ENCODE data around the gene LMO1. TPM values are rescaled to one million over a fixed set of nuclear protein-coding genes. Genes with fewer than 3 reads are reported as not detected.

Gene LMO1
- total and polyA plus RNA-seq, 10 of the 15 experiments (the other 5 are each of a cell fraction or from before 2014, with no cell fraction given) = not detected

DNA sequence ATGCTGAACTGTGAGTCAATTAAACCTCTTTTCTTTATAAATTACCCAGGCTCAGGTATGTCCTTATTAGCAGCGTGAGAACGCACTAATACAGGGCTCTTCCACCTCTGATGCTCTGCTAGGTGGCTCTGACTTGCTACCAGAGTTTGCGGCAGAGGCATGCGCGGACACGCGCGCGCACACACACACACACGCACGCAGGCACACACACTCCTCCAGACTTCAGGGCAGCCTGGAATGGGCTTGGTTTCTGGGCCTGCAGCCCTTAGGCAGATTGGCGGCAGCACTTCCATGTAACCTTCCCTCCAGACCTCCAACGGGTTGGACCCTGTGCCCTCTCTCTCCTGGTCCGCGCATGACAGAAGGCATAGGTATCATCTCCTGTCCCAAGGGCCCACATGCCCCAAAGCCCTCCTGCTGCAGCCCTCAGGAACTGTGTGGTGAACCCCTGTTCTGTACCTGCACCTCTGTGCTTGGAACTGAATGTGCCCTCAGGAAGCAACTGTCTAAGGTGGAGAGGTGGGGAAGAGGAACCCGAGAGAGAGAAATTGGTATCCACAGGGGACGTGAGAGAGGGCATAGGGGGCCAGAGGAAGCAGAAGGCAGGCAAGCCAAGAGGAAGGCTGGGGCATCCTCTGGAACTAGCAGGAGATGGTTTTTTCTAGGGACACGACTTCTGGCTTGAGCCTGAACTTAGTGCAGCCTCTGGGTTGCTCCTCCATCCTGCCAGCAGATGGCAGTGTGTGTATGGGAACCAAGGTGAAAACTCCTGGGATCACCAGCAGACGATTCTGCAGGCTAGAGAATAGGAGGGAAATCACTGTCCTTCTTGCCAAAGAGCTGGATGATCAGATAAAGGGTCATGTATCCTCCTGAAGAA, 71.4 kb downstream of the LMO1 start:
- FAIRE-seq (peak; percentile 95), ATAC-seq (peak; percentile 94), DNase-seq (ENCODE audit: low read depth, low spot score) (no peak)
- ChIA-PET RAD21 (ENCODE audit: unreplicated experiment) (interaction anchor here (0.8 to 2.7 kb wide), 8 partner anchors 10 to 71 kb away, joined by 3 to 33 read pairs (median 4); partner anchors contain the start of gene LMO1), POLR2A (no interaction called here), CTCF (interaction anchor here (0.6 to 5.5 kb wide), 17 partner anchors 11 to 767 kb away, joined by 3 to 132 read pairs (median 5); partner anchors contain the start of gene LMO1), SMC1A (ENCODE audit: uncharacterized antibody, unreplicated experiment) (interaction anchor here (0.9 to 2.7 kb wide), 6 partner anchors 10 to 375 kb away, joined by 4 to 28 read pairs (median 14); partner anchors contain the start of gene LMO1)
- no peaks in the 10 kb centered on the region for H3K36me3 ChIP-seq (ENCODE audit: control insufficient read depth in 2 of 2, insufficient read depth in 2 of 2, low read length in 1 of 2)
- intact Hi-C loops (cut with micrococcal nuclease; ENCODE audit: unreplicated experiment) (loop anchor here (1.0 to 5.0 kb wide), 3 partner anchors 17 to 374 kb away; partner anchors contain the start of gene LMO1), in situ Hi-C loops (cut with MboI) (no loop called here)
- H3K27ac ChIP-seq (ENCODE audit: control insufficient read depth, insufficient read depth) = no peak overlapping the region
- no peaks in the 10 kb centered on the region for H3K4me1 ChIP-seq (ENCODE audit: control insufficient read depth, insufficient read depth, low read length)
- peak; percentile 83 for TF ChIP-seq SMC3 (IDR thresholded peaks at IDR 0.05; ENCODE audit: borderline replicate concordance, low read length)
- TF ChIP-seq ZNF622 (IDR thresholded peaks at IDR 0.05) = no peak
- TF ChIP-seq RAD21 (IDR thresholded peaks at IDR 0.05; ENCODE audit: insufficient read depth, low read depth, low read length) = peak; percentile 84
- TF ChIP-seq, protein P1, sequence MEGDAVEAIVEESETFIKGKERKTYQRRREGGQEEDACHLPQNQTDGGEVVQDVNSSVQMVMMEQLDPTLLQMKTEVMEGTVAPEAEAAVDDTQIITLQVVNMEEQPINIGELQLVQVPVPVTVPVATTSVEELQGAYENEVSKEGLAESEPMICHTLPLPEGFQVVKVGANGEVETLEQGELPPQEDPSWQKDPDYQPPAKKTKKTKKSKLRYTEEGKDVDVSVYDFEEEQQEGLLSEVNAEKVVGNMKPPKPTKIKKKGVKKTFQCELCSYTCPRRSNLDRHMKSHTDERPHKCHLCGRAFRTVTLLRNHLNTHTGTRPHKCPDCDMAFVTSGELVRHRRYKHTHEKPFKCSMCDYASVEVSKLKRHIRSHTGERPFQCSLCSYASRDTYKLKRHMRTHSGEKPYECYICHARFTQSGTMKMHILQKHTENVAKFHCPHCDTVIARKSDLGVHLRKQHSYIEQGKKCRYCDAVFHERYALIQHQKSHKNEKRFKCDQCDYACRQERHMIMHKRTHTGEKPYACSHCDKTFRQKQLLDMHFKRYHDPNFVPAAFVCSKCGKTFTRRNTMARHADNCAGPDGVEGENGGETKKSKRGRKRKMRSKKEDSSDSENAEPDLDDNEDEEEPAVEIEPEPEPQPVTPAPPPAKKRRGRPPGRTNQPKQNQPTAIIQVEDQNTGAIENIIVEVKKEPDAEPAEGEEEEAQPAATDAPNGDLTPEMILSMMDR (IDR thresholded peaks at IDR 0.05 in 2 of 3, conservative IDR thresholded peaks at IDR 0.05 in 1 of 3; ENCODE audit: control insufficient read depth in 2 of 3, extremely low read depth in 1 of 3, insufficient read depth in 1 of 3, low read depth in 3 of 3, low read length in 3 of 3) = peak; percentile 88 to 96 (median 90)
- H3K4me3 ChIP-seq = no peak overlapping the region
- H3K9me3 ChIP-seq (replicated peaks; ENCODE audit: control insufficient read depth, insufficient read depth, low read length) = no peaks in the 10 kb centered on the region
- H3K27me3 ChIP-seq (replicated peaks in 1 of 2; ENCODE audit: control insufficient read depth in 2 of 2, insufficient read depth in 2 of 2, low read length in 1 of 2) = no peaks in the 10 kb centered on the region; a peak in 1 of 4 replicates
- no peak overlapping the region for H2AFZ ChIP-seq (ENCODE audit: control insufficient read depth, low read depth, low read length)
- H3K9ac ChIP-seq (ENCODE audit: control insufficient read depth, insufficient read depth, low read length) = no peak overlapping the region
- no peaks in the 10 kb centered on the region for H3K79me2 ChIP-seq (ENCODE audit: control insufficient read depth, insufficient read depth, low read length)
- no peak overlapping the region for H3K4me2 ChIP-seq (ENCODE audit: control insufficient read depth, insufficient read depth)
- WGBS (ENCODE audit: insufficient coverage, insufficient replicate concordance, low lambda C conversion rate, missing lambda C conversion rate) = 62% methylated on average over 19 of the region's 19 CpGs
- no peaks in the 10 kb centered on the region for H4K20me1 ChIP-seq (ENCODE audit: control insufficient read depth, insufficient read depth)
- BruUV-seq (replicated peaks) = no TSS peak

All from GM12878 (cell line).